ENCODE measurements around the gene LDLRAD3. TPM values are rescaled to one million over a fixed set of nuclear protein-coding genes. Genes with fewer than 3 reads are reported as not detected.

The LDLRAD3 gene
- polyA plus RNA-seq, 1 donor = 11.1 TPM

DNA sequence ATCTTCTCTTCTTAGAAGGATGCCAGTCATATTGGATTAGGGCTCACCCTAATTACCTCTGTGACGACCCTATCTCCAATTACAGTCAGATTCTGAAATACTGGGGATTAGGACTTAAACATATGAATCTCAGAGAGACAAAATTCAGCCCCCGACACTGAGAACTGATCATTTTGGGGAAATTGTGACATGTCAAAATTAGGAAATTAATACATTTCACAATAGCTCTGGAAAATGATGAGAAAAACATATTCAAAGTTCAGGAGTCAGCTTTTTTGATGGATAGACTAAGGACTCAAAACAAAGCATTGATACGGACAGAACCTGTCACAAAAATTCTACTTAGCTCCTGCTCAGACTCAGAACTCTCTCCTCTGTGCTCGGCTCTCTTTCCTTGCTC lies 304.6 kb downstream of the LDLRAD3 start:
- DNase-seq = no peak
- H3K9me3 ChIP-seq (ENCODE audit: control insufficient read depth, low read depth, low read length) = no peaks in the 10 kb centered on the region
- WGBS (ENCODE audit: insufficient coverage, low lambda C conversion rate) = 100% methylated on average over 1 of the region's 4 CpGs
- H3K4me1 ChIP-seq (ENCODE audit: control insufficient read depth, insufficient read depth, low read length) = peaks cover 2% of the 10 kb centered on the region
- H3K36me3 ChIP-seq (ENCODE audit: control insufficient read depth, insufficient read depth, low read length) = no peaks in the 10 kb centered on the region
- H3K27me3 ChIP-seq (ENCODE audit: control insufficient read depth, insufficient read depth, low read length) = no peaks in the 10 kb centered on the region
- no peak overlapping the region for H3K27ac ChIP-seq (ENCODE audit: low read length)
- H3K4me3 ChIP-seq (ENCODE audit: low read length) = no peak overlapping the region

DNA sequence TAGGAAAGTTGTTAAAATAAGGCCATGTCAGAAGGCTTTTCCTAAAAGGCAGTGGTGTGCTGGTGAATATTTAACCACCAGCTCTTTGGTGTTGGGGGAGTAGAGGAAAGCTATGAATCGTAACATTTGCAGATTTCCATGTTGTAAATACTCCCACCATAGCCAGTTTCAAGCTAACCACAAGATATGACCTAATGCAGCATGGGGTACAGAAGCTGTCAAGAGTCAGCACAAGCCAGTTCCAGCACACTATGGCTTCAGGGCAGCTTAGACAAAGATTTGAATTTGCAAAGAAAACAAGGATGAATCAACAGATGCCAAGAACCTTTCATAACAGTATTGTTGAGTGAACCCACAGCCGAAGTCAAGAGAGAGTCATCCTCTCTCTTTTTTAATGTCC lies 305.4 kb downstream of the LDLRAD3 start:
- no peak for DNase-seq
- Histone ChIP-seq H3K27me3 (ENCODE audit: control insufficient read depth, insufficient read depth, low read length) (no peaks in the 10 kb centered on the region), H3K36me3 (ENCODE audit: control insufficient read depth, insufficient read depth, low read length) (no peaks in the 10 kb centered on the region), H3K4me1 (ENCODE audit: control insufficient read depth, insufficient read depth, low read length) (peaks cover 2% of the 10 kb centered on the region), H3K9me3 (ENCODE audit: control insufficient read depth, low read depth, low read length) (no peaks in the 10 kb centered on the region), H3K27ac (ENCODE audit: low read length) (no peak overlapping the region), H3K4me3 (ENCODE audit: low read length) (no peak overlapping the region)
- 90% methylated on average over 1 of the region's 2 CpGs for WGBS (ENCODE audit: insufficient coverage, low lambda C conversion rate)

DNA sequence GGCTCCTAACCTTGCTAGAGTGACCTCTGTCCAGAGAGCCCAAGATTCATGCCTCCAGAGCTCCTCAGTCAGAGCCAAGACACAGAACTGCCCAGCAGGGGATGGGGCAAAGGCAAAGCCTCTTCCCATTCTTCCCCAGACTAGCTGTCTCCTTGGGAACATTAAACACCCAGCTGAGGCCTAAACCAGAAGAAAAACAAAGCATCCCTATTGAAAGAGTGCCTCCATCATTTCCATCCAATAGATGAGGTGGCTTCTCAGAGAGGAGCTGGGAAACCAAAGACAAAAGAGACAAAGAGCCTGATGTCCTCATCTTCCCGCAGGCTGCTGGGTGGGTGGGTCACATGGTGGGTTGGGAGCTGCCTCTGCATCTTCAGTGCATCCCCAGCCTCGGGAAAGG lies 308.0 kb downstream of the LDLRAD3 start:
- no peak for DNase-seq
- Histone ChIP-seq H3K9me3 (ENCODE audit: control insufficient read depth, low read depth, low read length) (no peaks in the 10 kb centered on the region), H3K4me1 (ENCODE audit: control insufficient read depth, insufficient read depth, low read length) (peaks cover 4% of the 10 kb centered on the region), H3K36me3 (ENCODE audit: control insufficient read depth, insufficient read depth, low read length) (no peaks in the 10 kb centered on the region), H3K4me3 (ENCODE audit: low read length) (no peak overlapping the region), H3K27ac (ENCODE audit: low read length) (no peak overlapping the region), H3K27me3 (ENCODE audit: control insufficient read depth, insufficient read depth, low read length) (no peaks in the 10 kb centered on the region)
- WGBS (ENCODE audit: insufficient coverage, low lambda C conversion rate) = no CpG with 5 or more reads among the region's 2 CpGs

DNA sequence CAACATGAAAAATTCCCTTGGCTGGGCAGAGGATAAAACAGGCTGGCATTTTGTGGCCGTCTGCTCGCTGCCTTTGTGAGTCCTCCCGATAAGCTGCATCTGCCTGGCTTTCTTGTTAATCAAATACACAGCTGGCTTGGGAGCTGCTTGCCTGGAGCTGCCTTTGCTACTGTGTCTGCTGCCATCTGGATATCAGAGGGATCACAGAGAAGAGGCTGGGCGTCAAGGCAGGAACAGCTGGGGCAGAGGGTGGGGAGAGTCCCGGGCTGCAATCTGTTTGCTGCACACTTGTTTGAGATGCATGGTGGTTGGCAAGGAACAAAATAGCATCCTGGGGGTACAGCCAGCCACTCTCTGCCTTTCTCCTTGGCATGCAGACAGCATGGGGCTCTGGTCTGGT lies 309.4 kb downstream of the LDLRAD3 start:
- H3K36me3 ChIP-seq (ENCODE audit: control insufficient read depth, insufficient read depth, low read length) = no peaks in the 10 kb centered on the region
- WGBS (ENCODE audit: insufficient coverage, low lambda C conversion rate) = no CpG with 5 or more reads among the region's 5 CpGs
- peaks cover 8% of the 10 kb centered on the region for H3K4me1 ChIP-seq (ENCODE audit: control insufficient read depth, insufficient read depth, low read length)
- H3K4me3 ChIP-seq (ENCODE audit: low read length) = no peak overlapping the region
- DNase-seq = peak; percentile 20 to 30
- H3K27ac ChIP-seq (ENCODE audit: low read length) = no peak overlapping the region
- H3K27me3 ChIP-seq (ENCODE audit: control insufficient read depth, insufficient read depth, low read length) = no peaks in the 10 kb centered on the region
- H3K9me3 ChIP-seq (ENCODE audit: control insufficient read depth, low read depth, low read length) = no peaks in the 10 kb centered on the region

DNA sequence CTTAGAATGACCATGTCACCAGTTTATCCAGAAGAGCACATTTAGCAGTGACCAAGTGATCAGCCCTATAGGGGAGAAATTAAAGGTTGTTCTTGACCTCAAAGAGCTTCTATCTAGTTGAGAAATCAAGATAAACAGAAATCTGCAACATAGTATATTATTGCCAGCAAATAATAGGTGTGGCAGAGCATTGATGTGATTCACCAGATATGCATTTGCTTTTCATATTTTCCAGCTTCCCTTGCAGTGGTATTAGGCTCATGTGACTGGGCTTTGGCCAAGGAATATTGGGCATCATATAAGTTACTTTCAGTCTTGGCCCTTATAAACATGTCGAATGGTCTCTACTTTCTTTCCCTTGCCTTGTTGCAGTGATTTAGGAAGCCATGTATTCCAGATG lies 310.9 kb downstream of the LDLRAD3 start:
- H3K4me3 ChIP-seq (ENCODE audit: low read length) = no peak overlapping the region
- no CpG with 5 or more reads among the region's 1 CpG for WGBS (ENCODE audit: insufficient coverage, low lambda C conversion rate)
- H3K36me3 ChIP-seq (ENCODE audit: control insufficient read depth, insufficient read depth, low read length) = no peaks in the 10 kb centered on the region
- no peaks in the 10 kb centered on the region for H3K9me3 ChIP-seq (ENCODE audit: control insufficient read depth, low read depth, low read length)
- no peaks in the 10 kb centered on the region for H3K27me3 ChIP-seq (ENCODE audit: control insufficient read depth, insufficient read depth, low read length)
- H3K4me1 ChIP-seq (ENCODE audit: control insufficient read depth, insufficient read depth, low read length) = peaks cover 5% of the 10 kb centered on the region
- no peak for DNase-seq
- no peak overlapping the region for H3K27ac ChIP-seq (ENCODE audit: low read length)

DNA sequence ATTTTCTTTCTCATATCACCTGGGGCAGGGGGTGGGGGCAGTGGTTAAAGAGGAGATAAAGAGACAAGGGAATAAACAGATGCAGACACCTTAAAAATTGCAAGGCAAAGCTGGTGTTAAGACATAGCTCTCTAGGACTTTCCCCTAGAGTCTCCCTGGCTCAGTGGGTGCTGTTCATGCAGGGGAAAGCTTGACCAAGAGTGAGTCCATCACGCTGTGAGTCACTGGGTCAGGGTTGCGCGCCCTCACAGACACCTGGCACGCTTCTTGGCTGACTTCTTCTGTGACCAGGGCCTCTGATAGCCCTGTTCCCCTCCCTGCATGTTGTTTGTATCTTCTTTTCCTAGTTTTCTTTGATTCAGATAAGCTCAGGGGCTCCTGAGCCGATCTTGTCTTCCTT lies 313.5 kb downstream of the LDLRAD3 start:
- no peak overlapping the region for H3K27ac ChIP-seq (ENCODE audit: low read length)
- peak; percentile 42 to 56 for DNase-seq
- whole genome bisulfite sequencing (ENCODE audit: insufficient coverage, low lambda C conversion rate) = no CpG with 5 or more reads among the region's 5 CpGs

DNA sequence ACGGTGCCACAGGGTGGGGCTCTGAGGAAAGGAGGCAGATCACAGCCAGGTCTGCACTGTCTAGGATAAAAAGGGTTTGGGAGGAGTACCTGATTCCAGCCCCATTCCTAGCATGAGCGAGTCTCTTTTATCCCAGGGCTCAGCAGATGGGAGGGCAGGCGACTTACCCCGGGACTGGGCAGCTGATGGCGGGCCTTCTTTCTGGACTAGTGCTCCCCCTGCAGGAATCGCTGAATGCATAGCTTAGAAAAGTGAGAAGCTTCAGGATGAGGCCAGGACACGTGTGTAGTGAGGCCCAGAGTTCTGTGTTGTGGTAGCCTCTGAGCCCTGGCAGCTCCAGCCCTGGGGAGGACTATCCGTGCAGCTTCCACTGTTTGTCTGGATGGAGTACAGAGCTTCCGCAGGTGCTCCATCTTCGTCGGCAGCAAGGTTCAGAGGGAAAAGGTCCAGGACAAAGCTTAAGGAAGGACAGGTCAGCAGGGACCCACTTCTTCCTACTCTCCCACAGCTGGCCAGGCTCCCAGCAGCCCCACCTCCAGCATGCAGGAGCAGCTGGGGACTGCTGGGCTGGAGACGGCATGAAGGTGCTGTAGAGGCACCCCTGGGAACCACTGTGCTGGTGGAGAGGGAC lies 315.0 kb downstream of the LDLRAD3 start:
- H3K27ac ChIP-seq (ENCODE audit: low read length) = no peak overlapping the region
- DNase-seq = peak; percentile 60
- WGBS (ENCODE audit: insufficient coverage, low lambda C conversion rate) = no CpG with 5 or more reads among the region's 12 CpGs
- H3K4me1 ChIP-seq (ENCODE audit: control insufficient read depth, insufficient read depth, low read length) = peaks cover 5% of the 10 kb centered on the region
- H3K4me3 ChIP-seq (ENCODE audit: low read length) = no peak overlapping the region
- no peaks in the 10 kb centered on the region for H3K27me3 ChIP-seq (ENCODE audit: control insufficient read depth, insufficient read depth, low read length)
- no peaks in the 10 kb centered on the region for H3K9me3 ChIP-seq (ENCODE audit: control insufficient read depth, low read depth, low read length)
- H3K36me3 ChIP-seq (ENCODE audit: control insufficient read depth, insufficient read depth, low read length) = no peaks in the 10 kb centered on the region

More for the DNA sequence above, 313.5 kb downstream of the LDLRAD3 start:
- Histone ChIP-seq H3K36me3 (ENCODE audit: control insufficient read depth, insufficient read depth, low read length) (no peaks in the 10 kb centered on the region), H3K4me3 (ENCODE audit: low read length) (no peak overlapping the region), H3K27me3 (ENCODE audit: control insufficient read depth, insufficient read depth, low read length) (no peaks in the 10 kb centered on the region), H3K9me3 (ENCODE audit: control insufficient read depth, low read depth, low read length) (no peaks in the 10 kb centered on the region), H3K4me1 (ENCODE audit: control insufficient read depth, insufficient read depth, low read length) (peaks cover 5% of the 10 kb centered on the region)

DNA sequence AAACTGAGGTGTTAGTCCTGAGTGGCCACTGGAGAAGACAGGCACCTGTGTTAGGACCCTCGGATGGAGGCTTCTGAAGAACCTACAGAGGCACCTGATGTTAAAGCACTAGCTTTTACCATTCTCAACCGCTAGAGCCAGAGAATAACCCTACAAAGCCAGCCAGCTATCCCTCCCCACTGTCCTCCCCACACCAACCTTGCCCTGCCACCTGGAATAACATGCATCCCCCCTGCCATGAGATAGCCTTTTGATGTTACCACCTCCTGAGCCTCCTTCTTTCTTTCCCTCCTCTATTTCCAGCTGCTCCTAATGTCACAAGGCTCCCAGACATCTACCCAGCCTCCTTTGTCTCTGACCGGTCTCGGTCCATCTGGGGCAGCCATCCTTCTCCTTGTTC lies 317.2 kb downstream of the LDLRAD3 start:
- no peak for DNase-seq
- no peaks in the 10 kb centered on the region for H3K36me3 ChIP-seq (ENCODE audit: control insufficient read depth, insufficient read depth, low read length)
- H3K4me1 ChIP-seq (ENCODE audit: control insufficient read depth, insufficient read depth, low read length) = peaks cover 5% of the 10 kb centered on the region
- H3K27me3 ChIP-seq (ENCODE audit: control insufficient read depth, insufficient read depth, low read length) = no peaks in the 10 kb centered on the region
- H3K9me3 ChIP-seq (ENCODE audit: control insufficient read depth, low read depth, low read length) = no peaks in the 10 kb centered on the region
- no peak overlapping the region for H3K4me3 ChIP-seq (ENCODE audit: low read length)
- no CpG with 5 or more reads among the region's 4 CpGs for WGBS (ENCODE audit: insufficient coverage, low lambda C conversion rate)
- H3K27ac ChIP-seq (ENCODE audit: low read length) = no peak overlapping the region

DNA sequence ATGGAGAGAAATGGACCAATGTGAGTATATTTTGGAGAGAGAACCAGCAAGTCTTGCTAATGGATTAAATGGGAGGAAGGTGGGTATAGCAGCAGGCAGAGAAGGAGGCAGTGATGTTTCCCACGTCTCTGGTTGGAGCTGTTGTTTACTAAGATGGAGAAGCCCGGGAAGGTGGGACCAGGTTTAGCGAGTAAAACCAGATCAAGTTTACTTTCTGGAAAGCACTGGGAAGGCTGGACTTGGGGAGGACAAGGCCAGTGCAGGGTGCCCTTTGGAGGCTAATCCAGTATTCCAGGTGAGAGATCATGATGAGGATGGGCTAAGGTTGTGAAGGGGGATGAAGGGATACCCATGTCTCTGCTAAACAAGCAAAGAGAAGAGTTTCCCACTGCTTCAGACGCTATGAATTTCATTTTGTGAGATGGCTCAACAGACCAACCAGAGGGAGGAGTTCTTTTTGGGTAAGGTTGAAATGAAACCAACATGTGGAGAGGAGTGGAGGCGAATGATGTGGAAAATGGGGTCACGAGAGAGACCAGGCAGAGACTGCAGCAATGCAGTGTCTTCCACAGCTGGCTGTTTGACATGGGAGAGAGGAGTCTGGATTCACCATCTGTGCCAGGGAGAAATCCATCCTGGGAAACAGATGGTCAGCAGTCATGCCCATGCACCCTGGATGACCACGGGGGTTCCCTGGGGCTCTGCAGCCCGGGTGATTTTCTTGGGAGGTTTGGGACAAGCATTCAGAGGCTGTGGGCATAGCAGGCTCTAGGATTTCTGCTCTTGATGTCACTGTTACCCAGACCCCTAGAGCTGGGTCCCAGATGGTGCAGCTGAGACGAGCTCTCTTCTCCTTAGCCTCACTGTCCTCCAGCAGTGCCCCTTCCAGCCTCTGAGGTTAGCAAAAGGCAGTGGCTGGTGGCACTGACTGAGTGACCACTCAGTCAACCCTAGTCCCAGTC lies 320.4 kb downstream of the LDLRAD3 start:
- DNase-seq = no peak
- no peak overlapping the region for H3K27ac ChIP-seq (ENCODE audit: low read length)
- WGBS (ENCODE audit: insufficient coverage, low lambda C conversion rate) = 100% methylated on average over 1 of the region's 9 CpGs

DNA sequence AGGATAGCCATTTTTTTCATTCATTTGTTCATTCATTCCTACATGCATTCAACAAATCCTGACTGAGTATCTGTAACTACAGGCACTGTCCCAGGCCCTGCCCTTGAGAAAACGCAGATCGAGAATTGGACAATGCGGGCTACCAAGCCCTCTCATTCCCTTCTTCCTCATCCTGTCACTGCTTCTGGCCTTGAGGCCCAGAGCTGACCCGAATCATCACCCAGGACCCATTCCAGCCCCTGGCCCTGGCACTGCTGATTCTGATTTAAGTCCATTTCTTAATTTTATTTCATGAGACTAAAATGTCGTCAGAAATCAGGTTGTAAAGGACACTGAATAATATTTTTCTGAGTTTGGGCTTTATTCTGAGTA lies 321.1 kb downstream of the LDLRAD3 start:
- no CpG with 5 or more reads among the region's 5 CpGs for WGBS (ENCODE audit: insufficient coverage, low lambda C conversion rate)
- H3K4me1 ChIP-seq (ENCODE audit: control insufficient read depth, insufficient read depth, low read length) = no peaks in the 10 kb centered on the region
- DNase-seq = no peak
- H3K9me3 ChIP-seq (ENCODE audit: control insufficient read depth, low read depth, low read length) = no peaks in the 10 kb centered on the region
- H3K27me3 ChIP-seq (ENCODE audit: control insufficient read depth, insufficient read depth, low read length) = no peaks in the 10 kb centered on the region
- no peak overlapping the region for H3K4me3 ChIP-seq (ENCODE audit: low read length)
- H3K27ac ChIP-seq (ENCODE audit: low read length) = no peak overlapping the region
- H3K36me3 ChIP-seq (ENCODE audit: control insufficient read depth, insufficient read depth, low read length) = peaks cover 2% of the 10 kb centered on the region

More for the DNA sequence above, 320.4 kb downstream of the LDLRAD3 start:
- no peaks in the 10 kb centered on the region for H3K9me3 ChIP-seq (ENCODE audit: control insufficient read depth, low read depth, low read length)
- no peaks in the 10 kb centered on the region for H3K27me3 ChIP-seq (ENCODE audit: control insufficient read depth, insufficient read depth, low read length)
- H3K36me3 ChIP-seq (ENCODE audit: control insufficient read depth, insufficient read depth, low read length) = no peaks in the 10 kb centered on the region
- no peaks in the 10 kb centered on the region for H3K4me1 ChIP-seq (ENCODE audit: control insufficient read depth, insufficient read depth, low read length)
- no peak overlapping the region for H3K4me3 ChIP-seq (ENCODE audit: low read length)

Data from large intestine (tissue), 3 donors.